Mesodermal cell (in vitro differentiated cells): ENCODE results near the gene ADGRD2.

Experiments used
- H3K27ac ChIP-seq: 2 replicates; pipeline ENCODE4 v1.7.0; 2013; ENCODE audit warnings: mild to moderate bottlenecking, low read depth, low read length, moderate library complexity; ENCODE audit not compliant: severe bottlenecking
- H3K36me3 ChIP-seq: 2 replicates; pipeline ENCODE4 v1.7.1; 2013; ENCODE audit warnings: mild to moderate bottlenecking, low read length, moderate library complexity; ENCODE audit not compliant: control insufficient read depth, insufficient read depth
- H3K4me1 ChIP-seq: one replicate; pipeline ENCODE4 v1.7.1; 2013; ENCODE audit warnings: mild to moderate bottlenecking, low read length; ENCODE audit not compliant: insufficient read depth, control insufficient read depth, poor library complexity, severe bottlenecking
- H3K4me3 ChIP-seq: 2 replicates; pipeline ENCODE4 v1.7.0; 2013; ENCODE audit warnings: low read length, control low read depth, mild to moderate bottlenecking; ENCODE audit not compliant: insufficient read depth, poor library complexity, severe bottlenecking; ENCODE audit errors: extremely low read depth
- H3K9me3 ChIP-seq: 2 replicates; pipeline ENCODE4 v1.7.1; 2013; ENCODE audit warnings: mild to moderate bottlenecking, low read length, moderate library complexity; ENCODE audit not compliant: control insufficient read depth
- WGBS, 2 experiments: methylation state at CpG; one replicate each; pipeline ENCODE4 v1.1.5; 2013; ENCODE audit warnings: missing lambda C conversion rate in 2 of 2; ENCODE audit not compliant: insufficient coverage in 2 of 2; 5-methylcytosine and 5-hydroxymethylcytosine counted together

Gene ADGRD2

DNA sequence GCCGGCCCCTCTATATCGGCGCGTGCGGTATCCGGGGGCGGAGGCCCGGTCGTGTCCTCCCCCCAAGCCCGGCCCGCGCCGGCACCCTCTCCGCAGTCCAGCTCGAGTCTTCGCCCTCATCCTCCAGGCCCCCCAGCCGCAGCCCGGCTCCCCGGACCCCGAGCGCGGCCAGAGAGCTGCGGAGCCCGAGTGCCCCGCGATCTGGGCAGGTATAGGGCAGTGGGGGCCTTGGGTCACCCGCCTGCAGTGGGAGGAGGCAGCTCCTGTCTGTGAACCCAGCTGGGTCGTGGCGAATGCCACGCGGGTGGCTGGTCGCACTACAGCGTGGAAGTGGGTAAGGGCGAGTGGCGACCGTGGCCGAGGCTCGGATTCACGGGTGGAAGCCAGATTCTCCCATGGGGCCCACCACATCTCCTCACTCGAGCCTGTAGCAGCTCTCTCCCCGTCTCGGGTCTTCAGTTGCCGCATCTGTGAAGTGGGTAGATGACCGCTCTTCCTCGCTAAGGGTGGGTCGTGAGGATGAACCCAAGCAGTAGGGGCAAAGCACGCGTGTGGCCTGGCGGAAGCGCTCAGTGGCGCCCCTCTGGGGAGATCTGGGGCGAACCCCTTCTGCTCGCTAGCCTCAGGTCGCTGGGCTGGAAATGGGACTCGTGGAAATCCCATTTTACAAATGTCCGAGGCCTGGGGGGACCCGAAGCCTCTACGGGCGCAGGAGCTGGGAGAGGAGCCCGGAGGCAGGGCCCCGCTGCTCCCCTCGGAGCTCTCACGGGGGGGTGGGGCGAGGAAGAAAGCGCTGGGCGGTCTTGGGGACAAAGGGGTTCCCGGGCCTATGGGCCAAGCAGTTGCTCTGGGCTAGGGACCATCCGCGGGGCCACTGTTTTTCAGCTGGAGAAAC is 55.0 kb downstream of the ADGRD2 start:
- Histone ChIP-seq H3K27ac (no peak overlapping the region), H3K9me3 (no peaks in the 10 kb centered on the region), H3K4me3 (peak overlapping the region; percentile 8), H3K36me3 (no peaks in the 10 kb centered on the region), H3K4me1 (no peaks in the 10 kb centered on the region)
- WGBS, 2 experiments = 51 to 58% methylated on average over 60 to 61 of the region's 69 CpGs

DNA sequence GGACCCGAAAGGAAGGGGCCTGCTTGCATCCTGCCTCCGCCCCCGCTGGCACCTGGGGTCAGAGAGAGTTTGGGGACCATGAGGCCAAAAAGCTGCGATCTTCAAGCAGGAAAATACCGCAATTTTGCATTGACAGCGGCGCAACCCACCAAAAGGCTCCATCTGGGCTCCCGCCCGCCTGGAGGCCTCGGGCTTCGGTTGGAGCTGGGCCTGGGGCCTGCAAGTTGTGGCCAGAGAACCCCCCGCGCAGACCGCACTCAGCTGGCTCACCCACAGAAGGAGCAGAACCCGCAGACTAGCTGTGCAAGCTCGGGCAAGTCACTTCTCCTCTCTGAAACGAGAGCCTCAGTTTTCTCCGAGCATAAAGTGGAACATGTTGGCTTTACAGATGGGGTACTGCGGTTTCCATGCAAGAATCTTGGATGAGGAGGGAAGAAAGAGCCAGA is 55.7 kb downstream of the ADGRD2 start:
- H3K4me1 ChIP-seq = no peaks in the 10 kb centered on the region
- no peak overlapping the region for H3K4me3 ChIP-seq
- no peak overlapping the region for H3K27ac ChIP-seq
- 93 to 94% methylated on average over 17 to 18 of the region's 19 CpGs for WGBS, 2 experiments
- H3K9me3 ChIP-seq = no peaks in the 10 kb centered on the region
- no peaks in the 10 kb centered on the region for H3K36me3 ChIP-seq

DNA sequence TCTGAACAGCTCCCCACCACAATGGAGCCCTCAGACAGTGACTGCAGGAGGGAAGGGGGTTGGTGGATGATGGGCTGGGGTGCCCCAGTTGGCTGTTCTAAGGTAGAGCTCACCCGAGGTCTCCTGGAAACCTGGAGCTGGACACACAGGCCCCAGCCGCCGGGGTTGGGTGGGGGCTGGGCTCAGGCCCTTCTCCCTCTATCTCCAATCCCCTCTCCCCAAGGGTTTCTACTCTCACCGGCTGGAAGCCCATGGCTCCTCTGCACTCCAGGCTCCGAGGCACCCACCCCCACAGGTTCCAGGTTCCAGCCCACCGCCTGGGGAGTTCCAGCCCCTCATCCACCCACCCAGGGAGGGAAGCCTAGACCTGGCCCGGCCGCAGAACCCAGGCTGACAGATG is 56.2 kb downstream of the ADGRD2 start:
- no peak overlapping the region for H3K27ac ChIP-seq
- peaks cover under 1% of the 10 kb centered on the region for H3K4me1 ChIP-seq
- H3K9me3 ChIP-seq = no peaks in the 10 kb centered on the region
- 79 to 94% methylated on average over 4 to 5 of the region's 8 CpGs for WGBS, 2 experiments
- no peak overlapping the region for H3K4me3 ChIP-seq
- no peaks in the 10 kb centered on the region for H3K36me3 ChIP-seq

DNA sequence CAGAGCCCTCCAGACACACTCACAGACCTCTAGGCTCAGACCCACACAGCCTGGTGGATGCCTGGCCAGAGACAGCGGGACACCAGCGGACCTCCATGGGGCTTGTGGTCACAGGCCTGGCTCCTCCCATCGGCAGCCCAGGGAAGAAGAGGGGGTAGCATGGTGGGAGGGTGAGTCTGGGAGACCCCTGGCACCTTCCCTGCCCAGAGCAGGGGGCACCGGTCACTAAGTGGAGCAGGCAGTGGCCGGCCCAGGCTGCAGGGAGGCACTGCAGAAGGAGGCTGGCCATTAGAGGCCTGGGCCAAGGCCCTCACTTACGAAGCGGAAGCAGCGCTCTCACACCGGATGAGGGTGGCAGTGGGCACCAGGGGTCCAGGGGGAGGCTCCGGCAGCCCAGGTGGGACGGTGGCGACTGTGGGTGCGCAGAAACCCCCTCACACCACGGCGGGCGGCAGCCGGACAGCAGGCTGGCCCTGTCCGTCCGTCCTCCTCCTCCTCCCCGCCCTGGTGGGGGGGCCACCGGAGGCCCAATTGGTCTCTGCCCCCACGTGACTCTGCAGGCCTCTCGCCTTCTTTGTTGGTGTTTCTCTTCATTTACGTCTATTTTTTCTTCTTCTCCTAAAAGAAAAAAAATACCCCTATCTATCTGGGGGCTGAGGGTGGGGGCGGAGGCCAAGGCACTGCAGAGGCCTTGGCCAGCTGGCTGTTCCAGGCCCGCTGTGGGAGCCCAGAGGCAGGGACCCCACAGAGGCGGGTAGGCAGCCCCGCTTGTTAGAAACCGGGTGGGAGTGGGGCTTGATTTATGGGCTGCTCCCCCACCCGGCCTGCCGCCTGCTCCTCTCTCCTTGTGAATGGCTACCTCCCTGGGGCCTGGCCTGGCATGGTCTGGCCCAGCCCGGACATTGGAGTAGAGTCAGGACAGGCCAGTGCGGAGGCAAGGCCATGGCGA is 57.0 kb downstream of the ADGRD2 start, which contains the start of gene NR5A1:
NR5A1 (minus strand) TSS at position 469 of the 949 bp plus-strand sequence. CDS start 4,004 bp downstream, outside the sequence.
- H3K27ac ChIP-seq = no peak within 1 kb of the TSS
- H3K9me3 ChIP-seq = no peaks in the 10 kb centered on the region
- 94% methylated on average over 20 to 23 of the region's 34 CpGs for WGBS, 2 experiments
- H3K4me1 ChIP-seq = peaks cover 6% of the 10 kb centered on the region
- H3K36me3 ChIP-seq = no peaks in the 10 kb centered on the region
- no peak within 1 kb of the TSS for H3K4me3 ChIP-seq

- Histone ChIP-seq H3K27ac (no peak overlapping the region), H3K9me3 (no peaks in the 10 kb centered on the region), H3K4me1 (peaks cover 6% of the 10 kb centered on the region), H3K36me3 (no peaks in the 10 kb centered on the region), H3K4me3 (no peak overlapping the region)
- 90 to 99% methylated on average over 8 of the region's 11 CpGs for WGBS, 2 experiments
These were observed 57.7 kb downstream of the ADGRD2 start for GRCh38 chr9:124507880-124508423.

GRCh38 chr9:124510650-124511425 is 60.6 kb downstream of the ADGRD2 start:
- H3K36me3 ChIP-seq = no peaks in the 10 kb centered on the region
- H3K4me3 ChIP-seq = no peak overlapping the region
- no peaks in the 10 kb centered on the region for H3K9me3 ChIP-seq
- H3K4me1 ChIP-seq = peaks cover 6% of the 10 kb centered on the region
- 92 to 100% methylated on average over 7 of the region's 9 CpGs for WGBS, 2 experiments
- no peak overlapping the region for H3K27ac ChIP-seq

DNA sequence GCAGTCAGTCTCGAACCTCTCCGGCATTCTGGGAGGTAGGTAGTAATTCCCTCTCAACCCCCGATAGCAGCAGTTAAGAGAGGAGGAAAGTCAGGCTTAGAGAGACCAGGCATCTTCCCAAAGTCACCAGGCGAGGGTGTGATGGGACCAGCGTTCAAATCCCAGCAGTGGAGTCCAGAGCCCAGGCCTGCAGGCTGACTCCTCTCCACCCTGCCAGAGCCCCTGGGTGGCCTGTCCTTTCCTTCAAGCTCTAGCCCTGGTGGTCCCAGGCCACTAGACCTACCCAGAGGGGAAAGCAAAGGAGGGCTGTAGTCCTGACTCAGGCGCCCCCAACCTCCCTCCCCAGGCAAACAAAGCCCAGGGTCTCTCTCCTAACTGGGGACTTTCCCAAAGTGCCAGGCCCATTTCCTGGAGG is 61.2 kb downstream of the ADGRD2 start:
- WGBS, 2 experiments = 75 to 100% methylated on average over 2 to 5 of the region's 6 CpGs
- H3K36me3 ChIP-seq = no peaks in the 10 kb centered on the region
- H3K4me3 ChIP-seq = no peak overlapping the region
- no peaks in the 10 kb centered on the region for H3K9me3 ChIP-seq
- H3K4me1 ChIP-seq = peaks cover 6% of the 10 kb centered on the region
- H3K27ac ChIP-seq = no peak overlapping the region

DNA sequence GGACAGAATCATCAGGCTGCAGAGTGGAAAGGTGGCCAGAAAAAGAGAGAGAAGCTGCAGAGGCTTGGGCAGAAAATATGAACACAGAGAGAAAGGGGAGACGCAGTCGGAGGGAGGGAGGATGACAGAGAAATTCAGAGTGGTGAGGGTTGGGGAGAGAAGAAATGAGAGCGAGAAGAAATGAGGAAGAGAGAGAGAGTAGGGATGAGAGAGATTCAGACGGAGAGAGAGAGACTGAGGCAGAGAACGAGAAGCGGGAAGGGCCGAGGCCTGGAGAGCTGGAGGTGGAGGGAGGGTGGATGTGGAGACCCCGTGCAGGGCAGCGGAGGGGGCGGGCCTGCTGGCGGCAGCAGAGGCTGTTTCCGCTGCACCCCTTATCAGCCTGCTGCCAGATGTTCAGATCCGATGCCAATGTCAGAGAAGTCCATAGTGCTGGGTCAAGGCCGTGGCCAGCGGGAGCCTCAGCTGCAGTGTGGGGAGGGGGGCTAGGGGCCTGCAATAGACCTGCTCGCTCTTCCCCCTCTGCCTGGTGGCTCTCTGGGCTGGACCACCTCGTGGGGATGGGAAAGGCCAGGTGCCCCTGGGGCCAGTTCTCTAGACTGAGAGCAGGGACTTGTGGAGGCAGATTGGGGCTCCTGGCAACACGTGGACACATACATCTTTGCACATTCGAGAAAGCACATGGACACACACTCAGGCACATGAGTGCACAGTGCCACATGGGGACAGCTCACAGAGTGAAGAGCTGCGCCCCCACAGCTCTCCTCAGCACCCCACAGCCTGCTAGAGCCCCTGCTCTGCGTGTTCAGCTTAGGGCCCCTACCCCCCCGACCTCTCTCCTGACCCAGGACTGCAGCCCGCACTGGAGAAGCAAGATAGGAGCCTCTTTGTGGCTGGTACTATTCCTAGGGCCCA is 61.9 kb downstream of the ADGRD2 start:
- H3K4me3 ChIP-seq = no peak overlapping the region
- H3K36me3 ChIP-seq = no peaks in the 10 kb centered on the region
- peaks cover 6% of the 10 kb centered on the region for H3K4me1 ChIP-seq
- no peak overlapping the region for H3K27ac ChIP-seq
- H3K9me3 ChIP-seq = no peaks in the 10 kb centered on the region
- WGBS, 2 experiments = 86 to 88% methylated on average over 11 to 23 of the region's 23 CpGs

DNA sequence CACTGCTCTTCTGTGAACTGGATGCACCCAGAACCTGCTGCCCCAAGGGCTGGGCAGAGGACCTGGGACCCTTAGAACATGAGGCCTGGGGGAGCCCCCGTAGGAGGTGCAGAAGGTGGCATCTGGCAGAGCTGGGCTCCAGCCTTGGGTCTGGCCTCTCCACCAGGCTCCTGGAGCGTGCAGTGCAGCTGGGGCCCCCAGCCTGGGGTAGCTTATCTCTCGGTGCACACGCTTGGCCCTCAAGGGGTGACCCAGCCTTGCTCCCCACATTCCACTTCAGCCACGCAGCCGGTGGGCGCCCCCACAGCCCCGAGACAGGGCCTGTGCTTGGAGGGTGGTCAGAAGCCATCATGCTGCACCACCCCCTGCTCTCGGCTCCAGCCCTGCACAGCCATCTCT is 62.6 kb downstream of the ADGRD2 start:
- Histone ChIP-seq H3K36me3 (no peaks in the 10 kb centered on the region), H3K4me1 (peaks cover 6% of the 10 kb centered on the region), H3K27ac (no peak overlapping the region), H3K9me3 (no peaks in the 10 kb centered on the region), H3K4me3 (no peak overlapping the region)
- whole genome bisulfite sequencing, 2 experiments = 93% methylated on average over 9 of the region's 9 CpGs
